H1 (cell line): ENCODE measurements around the gene HES7. TPM values are rescaled to one million over a fixed set of nuclear protein-coding genes. Genes with fewer than 3 reads are reported as not detected.

ENCODE experiments used
- BRCA1 ChIP-seq: IDR thresholded peaks from 2 replicates; pipeline ENCODE4 v1.6.1; 2012; ENCODE audit warnings: low read depth, low read length, improper control_type of control experiment
- CBX5 ChIP-seq: fragments of 300-800, 300-1000 bp; sonication (generic); IDR thresholded peaks from 2 replicates; pipeline ENCODE4 v1.7.1; 2016; ENCODE audit warnings: antibody characterized with exemption, low read length, low read depth
- KDM1A ChIP-seq: fragments of 200-600, 300-600 bp; sonication (generic); IDR thresholded peaks from 2 replicates; pipeline ENCODE4 v1.7.1; 2016; ENCODE audit warnings: mild to moderate bottlenecking, low read length, borderline replicate concordance
- MAFK ChIP-seq: IDR thresholded peaks from 2 replicates; pipeline ENCODE4 v1.6.1; 2012; ENCODE audit warnings: low read depth, mild to moderate bottlenecking, improper control_type of control experiment, low read length
- RNF2 ChIP-seq: fragments of 200-900, 300-1000 bp; sonication (generic); IDR thresholded peaks from 2 replicates; pipeline ENCODE4 v1.7.1; 2016; ENCODE audit warnings: borderline replicate concordance, low read depth, mild to moderate bottlenecking, antibody characterized with exemption, low read length; ENCODE audit not compliant: poor library complexity, severe bottlenecking; ENCODE audit errors: missing control alignments
- TAF7 ChIP-seq: optimal IDR thresholded peaks from 2 replicates; pipeline ENCODE3; 2011; ENCODE audit warnings: low read depth, mild to moderate bottlenecking, inconsistent platforms, low read length, moderate library complexity, borderline replicate concordance
- TCF12 ChIP-seq: IDR thresholded peaks from 2 replicates; pipeline ENCODE4 v1.6.1; 2011; ENCODE audit warnings: low read depth, mild to moderate bottlenecking, low read length
- USF2 ChIP-seq: IDR thresholded peaks from 2 replicates; pipeline ENCODE4 v1.6.1; 2011; ENCODE audit warnings: low read length, improper control_type of control experiment
- polyA plus RNA-seq, 7 experiments: library from polyadenylated mRNA; depleted of rRNA in 3 of 7; stranded (reverse) in 5 of 7; unstranded in 2 of 7; fragments of >200 nt in 5 of 7; fragments of 200-250 nt in 2 of 7; gene quantifications; 1 replicate in 5 of 7; 2 replicates in 1 of 7; 4 replicates in 1 of 7; pipeline versions ENCODE4 v1.2.1 to v1.2.3, GENCODE V29; 2011 to 2013; ENCODE audit warnings: missing spikeins in 2 of 7, mixed read lengths in 2 of 7
- total RNA-seq: library from RNA; stranded (reverse); fragmentation: NEBNext Ultra II Directional; extraction: Animal tissue kit (Norgen Biotek cat#: 25700); gene quantifications from 2 replicates; pipeline ENCODE4 v1.2.1, GENCODE V29; 2021

Gene HES7
- total and polyA plus RNA-seq, 2 of the 8 experiments (the other 6 are each of a cell fraction or from before 2014, with no cell fraction given): 0.20 to 0.32 TPM

- TF ChIP-seq TAF7: no peak
- no peak for TF ChIP-seq BRCA1
- TF ChIP-seq MAFK: no peak
- TF ChIP-seq CBX5: no peak
- TF ChIP-seq USF2: no peak
- TF ChIP-seq TCF12: no peak
- TF ChIP-seq RNF2: no peak
- TF ChIP-seq KDM1A: no peak
Measured at GRCh38 chr17:8166731-8167130, 42.8 kb upstream of the HES7 start (continued).
